ENCODE data around the gene SGO1.
"Not testable (repeated sequence)": the region's sequence is repeated elsewhere in the genome, so short reads cannot be mapped to it uniquely, and the experiment has no call there.

SGO1 gene

GRCh38 chr3:20185679-20186599, at the start of gene SGO1:
Gene SGO1 (minus strand): TSS chr3:20186206. CDS start chr3:20184027, 2,179 bp downstream.
- DNase-seq, result peak; percentile 50

DNA sequence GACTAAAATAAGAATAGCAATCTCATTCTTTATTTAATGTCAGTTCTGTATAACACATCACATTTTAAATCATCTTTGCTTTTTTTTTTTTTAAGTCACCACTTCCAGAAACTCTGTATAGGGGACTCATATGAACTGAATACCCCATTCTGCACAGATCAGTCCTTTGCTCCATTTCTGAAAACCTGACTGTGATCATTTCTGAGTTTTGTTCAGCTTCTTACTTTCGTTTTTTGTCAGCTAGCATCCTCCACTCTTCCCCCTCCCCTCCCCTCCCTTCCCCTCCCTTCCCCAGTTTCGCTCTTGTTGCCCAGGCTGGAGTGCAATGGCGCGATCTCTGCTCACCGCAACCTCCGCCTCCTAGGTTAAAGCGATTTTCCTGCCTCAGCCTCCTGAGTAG, 49.8 kb upstream of the SGO1 start:
- DNase-seq, result no peak

DNA sequence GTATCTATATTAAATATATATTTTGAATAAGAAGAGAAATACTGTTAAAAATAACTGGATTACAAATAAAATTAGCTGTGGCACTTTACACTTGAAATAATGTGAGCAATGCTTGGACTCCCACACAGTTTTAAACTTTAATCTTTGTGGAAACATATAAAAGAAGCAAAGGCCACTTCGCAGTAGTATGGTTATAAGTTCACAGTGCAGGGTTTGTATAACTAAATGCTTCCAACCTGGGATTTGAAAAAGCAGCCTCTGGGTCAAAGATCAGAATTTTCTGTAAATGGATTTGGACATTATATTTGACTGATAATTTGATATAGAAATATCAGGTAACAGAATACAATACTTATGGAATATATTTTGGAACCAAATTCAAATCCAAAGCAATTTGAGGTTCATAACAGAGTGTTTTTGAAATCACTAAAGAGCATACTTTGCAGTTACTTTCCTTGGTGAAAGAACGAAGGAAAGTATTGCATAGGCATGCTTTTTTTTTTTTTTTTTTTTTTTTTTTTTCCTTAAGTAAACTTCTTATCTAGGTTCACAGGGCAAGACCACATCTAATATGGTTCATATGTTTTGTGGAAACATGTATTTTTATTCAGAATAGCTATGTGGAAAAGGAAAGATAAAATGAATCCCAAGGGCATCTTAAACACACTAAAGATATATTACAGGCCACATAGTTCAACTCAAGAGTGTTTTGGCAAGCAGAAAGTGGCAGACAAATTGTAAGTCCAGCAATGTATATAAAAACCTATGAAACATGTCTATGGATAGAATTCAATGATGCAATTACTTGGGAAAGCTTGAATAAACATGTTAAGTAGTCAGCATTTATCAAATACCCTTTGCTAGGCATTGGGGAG, 47.1 kb upstream of the SGO1 start:
- no peak for DNase-seq

DNA sequence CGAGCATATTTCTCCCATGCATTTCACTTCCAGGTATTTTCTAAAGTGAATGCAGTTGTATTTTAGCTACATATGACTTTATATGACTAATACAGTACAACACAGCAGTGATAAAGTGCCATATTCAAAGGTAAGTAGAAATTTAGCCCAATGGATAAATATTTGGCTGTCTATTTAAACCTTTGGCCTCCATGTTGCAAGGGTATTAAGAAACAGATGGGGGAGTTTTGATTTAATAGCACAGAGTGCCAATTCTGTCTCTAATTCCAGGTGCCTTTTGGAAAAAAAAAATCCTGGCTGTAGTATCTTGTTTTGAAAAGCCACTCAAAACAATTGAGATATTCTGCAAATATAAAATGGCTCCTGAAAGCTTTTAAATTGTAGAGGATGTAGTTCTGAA, 44.9 kb upstream of the SGO1 start:
- DNase-seq, result no peak

DNA sequence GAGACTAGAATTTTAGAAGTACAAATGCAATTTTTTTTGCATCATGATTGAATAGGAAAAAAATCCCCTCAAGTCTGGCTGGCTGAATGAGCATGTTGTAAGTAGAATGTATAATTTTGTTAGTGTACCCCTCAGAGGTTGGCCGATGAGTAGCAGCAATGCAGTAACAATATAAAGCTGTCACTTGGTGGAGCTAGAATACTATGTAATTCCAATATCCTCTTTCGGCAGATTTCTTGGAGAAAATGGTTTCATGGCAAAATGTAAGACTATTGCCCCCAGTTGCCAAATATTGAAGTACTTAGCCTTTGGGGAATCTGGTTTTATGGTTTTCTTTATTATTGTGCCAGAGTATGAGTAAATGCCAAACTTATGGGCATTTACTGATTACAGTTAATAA, 39.8 kb upstream of the SGO1 start:
- no peak for DNase-seq

GRCh38 chr3:20222274-20222673, 36.3 kb upstream of the SGO1 start:
- DNase-seq, result no peak

DNA sequence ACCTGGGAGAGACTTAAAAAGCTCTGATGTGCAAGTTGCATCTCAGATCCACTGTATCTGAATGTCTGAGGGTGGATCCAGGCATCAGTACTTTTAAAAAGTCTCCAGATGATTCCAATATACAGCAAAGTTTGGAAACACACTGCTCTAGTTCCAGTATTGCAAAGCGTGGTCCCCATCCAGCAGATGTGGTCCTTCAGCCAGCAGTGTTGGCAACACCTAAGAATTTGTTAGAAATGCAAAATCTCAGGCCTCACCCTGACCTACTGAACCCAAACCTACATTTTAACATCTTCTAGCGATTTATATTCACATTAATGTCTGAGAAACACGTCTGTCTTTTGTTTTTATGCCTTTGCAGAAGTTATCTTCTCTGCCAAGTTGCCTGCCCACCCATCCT, 32.2 kb upstream of the SGO1 start:
- no peak for DNase-seq

- DNase-seq, result no peak
Observed at GRCh38 chr3:20215636-20216035, 29.6 kb upstream of the SGO1 start.

DNA sequence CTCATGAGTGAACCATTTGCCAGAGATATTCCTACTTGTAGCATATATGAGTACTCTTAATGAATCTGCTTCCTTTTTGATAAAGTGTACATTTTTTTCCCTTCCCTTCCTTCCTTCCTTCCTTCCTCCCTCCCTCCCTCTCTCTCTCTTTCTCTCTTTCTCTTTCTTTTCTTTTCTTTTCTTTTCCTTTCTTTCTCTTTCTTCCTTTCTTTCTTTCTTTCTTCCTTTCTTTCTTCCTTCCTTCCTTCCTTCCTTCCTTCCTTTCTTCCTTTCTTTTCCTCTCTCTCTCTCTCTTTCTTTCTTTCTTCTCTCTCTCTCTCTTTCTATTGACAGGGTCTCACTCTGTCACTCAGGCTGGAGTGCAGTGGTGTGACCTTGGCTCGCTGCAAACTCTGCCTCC, 27.5 kb upstream of the SGO1 start:
- DNase-seq, result not testable (repeated sequence)

DNA sequence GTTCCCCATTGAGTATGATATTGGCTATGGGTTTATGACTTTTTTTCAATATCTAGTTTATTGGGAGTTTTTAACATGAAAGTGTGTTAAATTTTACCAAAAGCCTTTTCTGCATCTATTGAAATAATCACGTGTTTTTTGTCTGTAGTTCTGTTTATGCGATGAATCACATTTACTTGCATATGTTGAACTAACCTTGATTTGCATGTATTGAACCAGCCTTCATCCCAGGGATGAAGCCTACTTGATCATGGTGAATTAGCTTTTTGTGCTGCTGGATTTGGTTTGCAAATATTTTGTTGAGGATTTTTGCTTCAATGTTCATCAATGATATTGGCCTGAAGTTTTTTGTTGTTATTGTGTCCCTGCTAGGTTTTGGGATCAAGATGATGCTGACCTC, 21.9 kb upstream of the SGO1 start:
- not testable (repeated sequence) for DNase-seq

DNA sequence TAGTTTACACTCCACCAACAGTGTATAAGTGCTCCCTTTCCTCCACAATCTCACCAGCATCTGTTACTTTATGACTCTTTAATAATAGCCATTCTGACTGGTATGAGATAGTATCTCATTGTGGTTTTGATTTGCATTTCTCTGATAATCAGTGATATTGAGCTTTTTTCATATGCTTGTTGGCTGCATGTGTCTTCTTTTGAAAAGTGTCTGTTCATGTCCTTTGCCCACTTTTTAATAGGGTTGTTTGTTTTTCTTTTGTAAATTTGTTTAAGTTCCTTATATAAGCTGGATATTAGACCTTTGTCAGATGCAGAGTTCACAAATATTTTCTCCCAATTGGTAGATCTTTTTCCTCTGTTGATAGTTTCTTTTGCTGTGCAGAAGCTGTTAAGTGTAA, 19.9 kb upstream of the SGO1 start:
- not testable (repeated sequence) for DNase-seq

GRCh38 chr3:20201143-20201542, 15.1 kb upstream of the SGO1 start:
- DNase-seq, result no peak

DNA sequence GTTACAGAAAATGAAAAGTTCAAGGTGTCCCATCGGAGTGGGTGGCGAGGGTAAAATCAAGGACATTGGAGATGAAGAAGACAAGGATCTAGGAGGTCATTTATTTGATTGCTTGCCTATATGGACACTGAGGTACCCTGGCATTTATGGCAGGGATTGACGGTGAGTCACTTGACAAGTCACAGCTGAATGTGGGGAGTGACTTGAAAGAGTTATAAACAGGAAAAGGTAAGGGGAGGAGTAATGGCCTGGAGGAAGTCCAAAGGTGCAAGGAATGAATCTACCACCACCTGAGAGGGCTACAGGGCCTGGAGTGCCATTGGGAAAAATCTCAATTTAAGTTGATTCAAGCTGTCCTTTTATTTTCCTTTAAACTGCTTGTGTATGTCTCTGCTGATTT, 11.8 kb upstream of the SGO1 start:
- DNase-seq, result no peak

DNA sequence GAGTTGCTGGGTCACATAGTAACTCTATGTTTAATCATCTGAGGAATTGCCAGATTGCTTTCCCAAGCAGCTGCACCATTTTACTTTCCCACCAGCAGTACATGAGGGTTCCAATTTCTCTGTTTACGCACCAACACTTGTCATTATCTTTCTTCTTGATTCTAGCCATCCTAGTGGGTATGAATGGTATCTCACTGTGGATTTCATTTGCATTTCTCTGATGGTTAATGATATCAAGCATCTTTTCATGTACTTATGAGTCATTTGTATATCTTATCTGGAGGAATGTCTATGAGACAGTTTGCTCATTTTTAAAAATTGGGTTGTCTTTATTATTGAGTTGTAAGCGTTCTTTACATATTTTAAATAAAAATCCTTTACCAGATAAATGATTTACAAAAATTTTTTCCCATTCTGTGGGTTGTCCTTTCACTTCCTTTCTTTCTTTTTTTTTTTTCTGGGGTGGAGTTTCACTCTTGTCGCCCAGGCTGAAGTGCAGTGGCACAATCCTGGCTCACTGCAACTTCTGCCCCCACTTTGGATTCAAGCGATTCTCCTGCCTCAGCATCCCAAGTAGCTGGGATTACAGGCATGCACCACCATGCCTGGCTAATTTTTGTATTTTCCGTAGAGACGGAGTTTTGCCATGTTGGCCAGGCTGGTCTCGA, 8.9 kb upstream of the SGO1 start:
- DNase-seq, result no peak

- DNase-seq, result no peak
Observed at GRCh38 chr3:20190991-20191390, 5.0 kb upstream of the SGO1 start.

- DNase-seq, result no peak
Observed at GRCh38 chr3:20186600-20187004, 596 bp upstream of the SGO1 start.

DNA sequence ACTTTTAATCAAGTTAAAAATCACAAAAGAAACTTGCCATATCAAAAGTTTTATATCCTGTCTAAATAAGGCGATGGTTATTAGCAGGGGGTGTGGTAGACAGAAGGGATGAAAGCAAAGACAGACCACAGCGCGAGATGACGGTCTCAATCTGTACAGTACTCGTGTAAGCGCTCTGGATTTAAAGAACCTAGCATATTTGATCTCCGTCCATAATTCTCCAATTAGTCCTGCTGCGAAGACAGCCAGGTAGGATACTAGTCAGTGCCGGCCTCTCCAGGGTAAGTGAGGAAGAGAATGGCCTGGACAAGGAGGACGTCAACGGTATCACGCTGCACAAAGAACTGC, 701 bp downstream of the SGO1 start:
- DNase-seq, result no peak

DNA sequence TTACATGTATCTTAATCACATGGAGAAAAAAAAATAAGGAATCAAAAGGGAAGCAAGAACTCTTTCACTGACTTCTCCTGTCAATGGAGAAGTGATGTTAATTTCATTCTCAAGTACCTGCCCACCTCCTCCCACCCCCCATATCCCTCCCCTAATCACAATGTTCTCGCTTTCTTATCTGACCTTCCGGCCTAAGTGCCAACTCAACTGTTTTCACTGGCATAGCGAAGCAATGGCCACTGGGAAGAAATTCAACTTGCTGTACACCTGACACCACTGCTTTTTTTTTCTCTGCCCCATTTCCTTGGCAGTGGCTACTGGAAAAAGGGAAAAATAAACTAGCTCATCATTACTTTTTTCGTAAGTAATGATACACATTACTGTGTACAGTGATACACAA, 3.8 kb downstream of the SGO1 start:
- DNase-seq, result no peak

DNA sequence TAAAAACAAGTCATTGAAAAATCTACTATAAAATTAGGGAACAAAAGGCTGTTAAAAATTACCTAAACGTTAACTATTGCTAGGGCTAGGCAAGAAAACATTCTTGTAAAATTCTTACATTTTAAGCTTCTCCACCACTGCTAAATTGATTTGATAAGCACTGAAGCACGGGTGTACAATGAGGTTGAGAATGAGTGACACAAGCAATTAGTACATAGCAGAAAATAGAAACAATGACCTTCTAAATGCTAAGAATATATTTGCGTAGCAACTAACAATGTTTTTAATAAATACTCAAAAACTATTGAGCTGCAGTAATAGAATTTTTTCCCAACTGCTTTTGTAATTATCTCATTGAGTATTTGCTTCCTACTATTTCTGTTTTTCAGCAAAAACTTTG, 4.7 kb downstream of the SGO1 start:
- DNase-seq, result no peak

DNA sequence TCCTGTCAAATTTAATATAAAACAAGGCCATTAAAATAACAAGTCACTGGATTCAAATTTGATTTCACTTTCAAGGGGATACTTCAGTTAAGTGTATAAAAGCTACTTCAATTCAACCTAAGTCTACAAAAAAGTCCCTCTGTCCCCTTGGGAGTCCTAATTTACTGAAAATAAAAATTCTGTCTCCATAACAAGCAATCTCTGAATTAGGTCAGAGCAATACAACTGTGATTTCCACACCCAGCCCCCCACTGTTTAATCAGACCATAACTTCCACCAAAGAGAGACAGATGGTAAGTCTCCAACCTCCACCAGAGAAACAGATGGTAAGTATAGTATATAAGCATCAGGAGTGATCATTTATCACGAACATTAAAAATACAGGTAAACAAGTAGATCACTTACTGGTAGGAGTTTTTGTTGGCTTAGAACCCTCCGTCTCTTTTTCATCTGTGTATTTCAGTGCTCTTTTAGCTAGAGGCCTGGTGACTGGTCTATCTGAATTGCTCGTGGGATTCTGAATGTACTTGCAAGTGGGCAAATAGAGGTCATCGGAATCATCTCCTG, 12.1 kb downstream of the SGO1 start:
- DNase-seq, result peak; percentile 82

DNA sequence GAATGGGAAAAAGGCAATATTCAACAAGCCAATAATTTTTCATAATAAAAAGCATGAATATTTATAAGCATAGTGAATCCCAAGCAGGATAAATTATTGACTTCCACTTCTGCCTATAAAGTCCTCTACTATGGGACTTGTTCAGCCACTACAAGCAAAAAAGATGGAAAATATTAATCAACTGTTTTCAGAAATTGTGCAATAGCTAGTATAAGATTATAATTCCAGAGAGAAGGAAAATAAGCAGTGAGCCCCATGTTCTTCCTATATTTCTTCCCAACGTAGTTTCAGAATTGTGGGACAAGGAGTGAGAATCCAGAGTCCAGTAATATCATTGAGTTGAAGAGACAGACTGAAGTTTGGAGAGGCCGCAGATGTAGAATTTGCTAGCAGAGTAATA, 24.3 kb downstream of the SGO1 start:
- DNase-seq, result no peak

DNA sequence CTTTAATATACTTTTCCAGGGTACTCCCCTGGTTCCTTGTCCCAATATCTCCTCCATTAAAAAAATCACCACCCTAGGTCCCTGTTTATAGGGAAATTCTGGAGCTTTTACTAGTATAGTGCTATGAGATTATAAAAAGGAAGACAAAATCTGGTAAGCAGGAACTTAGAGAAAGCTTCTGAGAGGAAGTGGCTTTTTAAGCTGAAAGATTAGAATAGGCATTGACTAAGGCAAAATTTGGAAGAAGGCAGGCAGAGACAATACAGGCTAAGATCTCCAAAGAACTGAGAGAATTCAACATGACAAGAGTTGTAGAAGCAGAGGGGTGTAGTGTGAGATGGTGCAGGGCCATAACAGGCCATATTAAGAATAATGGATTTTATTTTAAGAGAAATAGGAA, 25.8 kb downstream of the SGO1 start:
- DNase-seq, result no peak

DNA sequence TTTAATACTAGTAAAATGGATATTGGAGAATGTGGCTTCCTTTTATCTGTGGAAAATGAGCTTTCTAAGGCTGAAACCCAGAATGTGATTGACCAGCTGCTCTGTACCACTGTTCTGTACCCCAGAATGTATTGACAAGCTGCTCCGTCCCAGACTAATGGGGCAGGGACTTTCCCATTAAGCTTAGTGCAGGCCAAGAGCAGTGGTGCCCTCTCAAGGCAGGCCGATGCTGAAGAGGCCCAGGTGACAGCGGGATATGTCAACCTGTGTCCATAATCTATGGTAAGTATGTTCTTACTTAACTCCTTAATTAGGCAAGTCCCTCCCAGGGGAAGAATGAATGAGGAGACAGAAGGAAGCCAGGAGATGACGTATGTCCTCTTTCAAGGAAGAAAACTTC, 31.1 kb downstream of the SGO1 start:
- DNase-seq, result no peak

Measured in NCI-H187 treated with DMSO at 0.1 percent for 48 hours (cell line).